Loucy (cell line): ENCODE results near the gene ARHGAP26.
"Not testable (repeated sequence)": the region's sequence is repeated elsewhere in the genome, so short reads cannot be mapped to it uniquely, and the experiment has no call there.

ENCODE experiments used
- H2AFZ ChIP-seq: fragments of 200-600 bp; sonication (generic); 2 replicates; pipeline ENCODE4 v1.6.0; 2016; ENCODE audit warnings: antibody characterized with exemption, mild to moderate bottlenecking, low read length, moderate library complexity
- H3F3A ChIP-seq: fragments of 200-600 bp; 2 replicates; pipeline ENCODE4 v1.6.0; 2016; ENCODE audit warnings: antibody characterized with exemption, low read depth, mild to moderate bottlenecking
- H3K27me3 ChIP-seq: fragments of 200-600 bp; sonication (generic); 2 replicates; pipeline ENCODE4 v1.6.1; 2014; ENCODE audit warnings: low read length, mild to moderate bottlenecking; ENCODE audit not compliant: insufficient read depth, poor library complexity, severe bottlenecking
- H3K36me3 ChIP-seq: fragments of 200-600 bp; sonication (generic); 2 replicates; pipeline ENCODE4 v1.6.1; 2016; ENCODE audit warnings: low read length; ENCODE audit not compliant: insufficient read depth
- H3K4me1 ChIP-seq: fragments of 200-600 bp; sonication (generic); 2 replicates; pipeline ENCODE4 v1.5.1; 2014; ENCODE audit warnings: low read length, mild to moderate bottlenecking; ENCODE audit not compliant: insufficient read depth, poor library complexity, severe bottlenecking
- H3K4me2 ChIP-seq: fragments of 200-600 bp; sonication (generic); 2 replicates; pipeline ENCODE4 v1.6.0; 2014; ENCODE audit warnings: antibody characterized with exemption, low read length, low read depth, mild to moderate bottlenecking; ENCODE audit not compliant: poor library complexity, severe bottlenecking
- H3K4me3 ChIP-seq: fragments of 200-600 bp; sonication (generic); 2 replicates; pipeline ENCODE4 v1.5.1; 2014; ENCODE audit warnings: low read length, mild to moderate bottlenecking, mixed read lengths; ENCODE audit not compliant: poor library complexity, severe bottlenecking
- H3K79me2 ChIP-seq: fragments of 200-600 bp; sonication (generic); 2 replicates; pipeline ENCODE4 v1.6.1; 2014; ENCODE audit warnings: low read length; ENCODE audit not compliant: insufficient read depth
- H3K9ac ChIP-seq: fragments of 200-600 bp; sonication (generic); 2 replicates; pipeline ENCODE4 v1.6.0; 2014; ENCODE audit warnings: mild to moderate bottlenecking, low read depth, low read length, moderate library complexity; ENCODE audit not compliant: poor library complexity, severe bottlenecking
- H3K9me2 ChIP-seq: fragments of 200-600 bp; sonication (generic); replicated peaks from 2 replicates; pipeline ENCODE4 v1.6.1; 2016; ENCODE audit warnings: low read depth, low read length, mixed read lengths
- H3K9me3 ChIP-seq: fragments of 200-600 bp; sonication (generic); 2 replicates; pipeline ENCODE4 v1.6.1; 2014; ENCODE audit warnings: mild to moderate bottlenecking, antibody characterized with exemption, low read length, low read depth; ENCODE audit not compliant: insufficient read depth
- H4K20me1 ChIP-seq: fragments of 200-600 bp; sonication (generic); 2 replicates; pipeline ENCODE4 v1.6.0; 2014; ENCODE audit warnings: antibody characterized with exemption, low read length, mild to moderate bottlenecking; ENCODE audit not compliant: insufficient read depth, poor library complexity, severe bottlenecking
- CTCF ChIP-seq: fragments of 200-600 bp; sonication (generic); conservative IDR thresholded peaks from 2 replicates; pipeline ENCODE4 v1.5.1; 2014; ENCODE audit warnings: mild to moderate bottlenecking, antibody characterized with exemption, low read length
- EZH2phosphoT487 ChIP-seq: fragments of 200-600 bp; IDR thresholded peaks from 2 replicates; pipeline ENCODE4 v1.6.1; 2018; ENCODE audit warnings: antibody characterized with exemption, mild to moderate bottlenecking, moderate library complexity, borderline replicate concordance

The ARHGAP26 gene

GRCh38 chr5:143118222-143118621, 348.0 kb downstream of the ARHGAP26 start:
- H2AFZ ChIP-seq, result no peak overlapping the region
- H3K9me3 ChIP-seq, result no peaks in the 10 kb centered on the region
- no peak overlapping the region for H3K9ac ChIP-seq
- H3F3A ChIP-seq, result no peaks in the 10 kb centered on the region
- no peaks in the 10 kb centered on the region for H3K27me3 ChIP-seq
- H3K4me3 ChIP-seq, result no peak overlapping the region
- H3K79me2 ChIP-seq, result no peaks in the 10 kb centered on the region
- no peak overlapping the region for H3K4me2 ChIP-seq
- TF ChIP-seq CTCF (no peak), EZH2phosphoT487 (no peak)
- no peaks in the 10 kb centered on the region for H4K20me1 ChIP-seq
- no peaks in the 10 kb centered on the region for H3K9me2 ChIP-seq
- no peaks in the 10 kb centered on the region for H3K36me3 ChIP-seq
- peaks cover 6% of the 10 kb centered on the region for H3K4me1 ChIP-seq

GRCh38 chr5:143118818-143119217, 348.6 kb downstream of the ARHGAP26 start:
- H3K9me3 ChIP-seq, H3K36me3 ChIP-seq, H3F3A ChIP-seq, H4K20me1 ChIP-seq, H3K9me2 ChIP-seq, H3K27me3 ChIP-seq, H3K4me2 ChIP-seq, H3K79me2 ChIP-seq, H3K4me1 ChIP-seq, H2AFZ ChIP-seq, H3K9ac ChIP-seq, H3K4me3 ChIP-seq: not testable (repeated sequence)

- Histone ChIP-seq H3K27me3 (no peaks in the 10 kb centered on the region), H3K79me2 (no peaks in the 10 kb centered on the region), H3K9me2 (no peaks in the 10 kb centered on the region), H3K9ac (no peak overlapping the region), H3K9me3 (no peaks in the 10 kb centered on the region), H3K4me3 (no peak overlapping the region), H3K4me1 (peaks cover 6% of the 10 kb centered on the region), H4K20me1 (no peaks in the 10 kb centered on the region), H3K4me2 (no peak overlapping the region), H3K36me3 (no peaks in the 10 kb centered on the region), H3F3A (no peaks in the 10 kb centered on the region), H2AFZ (no peak overlapping the region)
- TF ChIP-seq EZH2phosphoT487, result no peak
- no peak for TF ChIP-seq CTCF
Measured at GRCh38 chr5:143119291-143119769, 349.2 kb downstream of the ARHGAP26 start.

GRCh38 chr5:143119881-143120341, 349.7 kb downstream of the ARHGAP26 start:
- Histone ChIP-seq H3K9me3 (no peaks in the 10 kb centered on the region), H3F3A (no peaks in the 10 kb centered on the region), H3K79me2 (no peaks in the 10 kb centered on the region), H3K36me3 (no peaks in the 10 kb centered on the region), H3K9ac (no peak overlapping the region), H4K20me1 (no peaks in the 10 kb centered on the region), H3K4me3 (no peak overlapping the region), H3K4me1 (peaks cover 6% of the 10 kb centered on the region), H3K27me3 (no peaks in the 10 kb centered on the region), H2AFZ (no peak overlapping the region), H3K4me2 (no peak overlapping the region), H3K9me2 (no peaks in the 10 kb centered on the region)
- TF ChIP-seq EZH2phosphoT487, result no peak
- no peak for TF ChIP-seq CTCF
